BJ (cell line): Measurements from ENCODE around the gene INPP5B. TPM values are rescaled to one million over a fixed set of nuclear protein-coding genes. Genes with fewer than 3 reads are reported as not detected.

Experiments
- CTCF ChIA-PET: fragments of 350-600 bp; formaldehyde crosslinking; extraction: SDS; loops from one replicate; lab custom pipeline; 2021; ENCODE audit warnings: antibody characterized with exemption, inconsistent platforms; lab: Yijun Ruan, JAX
- POLR2A ChIA-PET: fragments of 300-600 bp; sonication (Branson Sonifier 250); formaldehyde crosslinking; extraction: SDS; loops from one replicate; lab custom pipeline; 2021; ENCODE audit warnings: antibody characterized with exemption; lab: Charles Lee
- DNase-seq: peaks from one replicate; pipeline ENCODE4 v3.0.0-alpha.2; 2011; ENCODE audit warnings: low read depth
- H3K27me3 ChIP-seq: 2 replicates; pipeline ENCODE4 v1.6.0; 2011; ENCODE audit warnings: low read length; ENCODE audit not compliant: control insufficient read depth, insufficient read depth
- H3K36me3 ChIP-seq: 2 replicates; pipeline ENCODE4 v1.5.1; 2011; ENCODE audit warnings: low read length; ENCODE audit not compliant: control insufficient read depth, insufficient read depth
- H3K4me3 ChIP-seq: 2 replicates; pipeline ENCODE4 v1.5.1; 2011; ENCODE audit warnings: low read depth, mild to moderate bottlenecking, control low read depth, low read length
- polyA plus RNA-seq: library from polyadenylated mRNA; depleted of rRNA; stranded (reverse); fragments of >200 nt; gene quantifications from 2 replicates; pipeline ENCODE4 v1.2.3, GENCODE V29; 2011
- TF ChIP-seq, protein P1 (sequence below): IDR thresholded peaks from 2 replicates; pipeline ENCODE4 v1.5.1; 2011; ENCODE audit warnings: low read depth, mild to moderate bottlenecking, control low read depth, inconsistent platforms, low read length, moderate library complexity; ENCODE audit not compliant: insufficient read depth

INPP5B gene
- polyA plus RNA-seq, 1 experiment: 21.9 TPM

DNA sequence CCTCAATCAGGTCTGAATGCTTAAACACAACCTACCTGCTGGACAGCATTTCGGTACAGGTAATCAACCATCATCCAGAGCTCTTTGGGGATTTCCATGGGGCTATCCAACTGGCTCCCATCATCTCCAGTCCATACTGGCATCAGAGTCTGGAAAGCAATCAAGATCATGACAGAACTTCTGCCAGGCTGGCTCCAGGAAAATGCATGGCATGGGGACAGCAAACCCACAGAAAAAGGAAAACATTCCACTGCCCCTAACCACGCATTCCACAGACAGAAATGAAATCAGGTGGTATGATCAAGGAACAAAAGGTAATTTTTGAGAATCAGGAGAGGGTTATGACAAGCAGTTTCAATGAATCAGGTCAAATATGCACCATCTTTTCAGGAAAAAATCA is 78.4 kb downstream of the INPP5B start:
- TF ChIP-seq, protein P1, sequence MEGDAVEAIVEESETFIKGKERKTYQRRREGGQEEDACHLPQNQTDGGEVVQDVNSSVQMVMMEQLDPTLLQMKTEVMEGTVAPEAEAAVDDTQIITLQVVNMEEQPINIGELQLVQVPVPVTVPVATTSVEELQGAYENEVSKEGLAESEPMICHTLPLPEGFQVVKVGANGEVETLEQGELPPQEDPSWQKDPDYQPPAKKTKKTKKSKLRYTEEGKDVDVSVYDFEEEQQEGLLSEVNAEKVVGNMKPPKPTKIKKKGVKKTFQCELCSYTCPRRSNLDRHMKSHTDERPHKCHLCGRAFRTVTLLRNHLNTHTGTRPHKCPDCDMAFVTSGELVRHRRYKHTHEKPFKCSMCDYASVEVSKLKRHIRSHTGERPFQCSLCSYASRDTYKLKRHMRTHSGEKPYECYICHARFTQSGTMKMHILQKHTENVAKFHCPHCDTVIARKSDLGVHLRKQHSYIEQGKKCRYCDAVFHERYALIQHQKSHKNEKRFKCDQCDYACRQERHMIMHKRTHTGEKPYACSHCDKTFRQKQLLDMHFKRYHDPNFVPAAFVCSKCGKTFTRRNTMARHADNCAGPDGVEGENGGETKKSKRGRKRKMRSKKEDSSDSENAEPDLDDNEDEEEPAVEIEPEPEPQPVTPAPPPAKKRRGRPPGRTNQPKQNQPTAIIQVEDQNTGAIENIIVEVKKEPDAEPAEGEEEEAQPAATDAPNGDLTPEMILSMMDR: no peak
- ChIA-PET CTCF (interaction anchor here (1.1 kb wide), 1 partner anchor 122 kb away, joined by 3 read pairs; no protein-coding TSS in a partner anchor), POLR2A (no interaction called here)
- DNase-seq: no peak
- H3K27me3 ChIP-seq: no peaks in the 10 kb centered on the region
- no peak overlapping the region for H3K4me3 ChIP-seq
- H3K36me3 ChIP-seq: peaks cover 27% of the 10 kb centered on the region

DNA sequence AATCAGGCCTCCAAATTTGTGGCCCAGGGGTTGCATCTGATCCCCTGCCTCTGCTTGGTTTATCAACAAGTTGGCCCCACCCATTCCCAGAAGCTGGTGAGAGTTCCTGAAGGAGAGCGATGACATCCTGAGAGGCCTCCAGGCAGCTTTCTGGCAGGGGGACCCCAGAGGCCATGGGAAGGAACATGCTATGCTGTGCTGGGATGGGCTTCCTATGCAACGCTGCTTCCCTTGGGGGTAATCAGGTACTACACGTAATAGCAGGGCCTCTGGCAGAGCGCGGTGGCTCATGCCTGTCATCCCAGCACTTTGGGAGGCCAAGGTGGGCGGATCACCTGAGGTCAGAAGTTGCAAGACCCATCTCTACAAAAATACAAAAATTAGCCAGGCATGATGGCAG is 79.1 kb downstream of the INPP5B start:
- ChIA-PET POLR2A (no interaction called here), CTCF (interaction anchor here (1.1 kb wide), 1 partner anchor 123 kb away, joined by 3 read pairs; no protein-coding TSS in a partner anchor)
- Histone ChIP-seq H3K27me3 (no peaks in the 10 kb centered on the region), H3K4me3 (no peak overlapping the region), H3K36me3 (peaks cover 23% of the 10 kb centered on the region)
- TF ChIP-seq, protein P1: no peak
- DNase-seq: no peak

DNA sequence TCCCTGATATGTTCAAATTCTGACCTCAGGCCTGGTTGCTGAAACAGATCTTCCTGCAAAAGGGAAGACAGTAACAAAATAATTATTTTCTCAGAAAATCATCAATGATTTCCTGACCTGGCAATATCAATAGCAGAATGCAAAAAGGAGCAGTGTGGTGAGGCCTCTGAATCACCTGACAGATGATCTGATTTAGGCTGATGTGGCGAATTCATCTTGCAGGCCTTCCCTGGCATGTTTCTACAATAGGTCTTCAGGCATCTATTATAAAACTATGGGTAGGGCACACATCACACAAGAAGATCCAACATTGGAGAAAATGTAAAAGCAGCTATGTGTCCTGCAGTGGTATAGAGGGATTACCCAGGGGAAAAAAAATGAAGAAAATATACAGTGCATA is 80.4 kb downstream of the INPP5B start:
- ChIA-PET CTCF (no interaction called here), POLR2A (no interaction called here)
- H3K36me3 ChIP-seq: peaks cover 21% of the 10 kb centered on the region
- H3K4me3 ChIP-seq: no peak overlapping the region
- no peak for DNase-seq
- TF ChIP-seq, protein P1: no peak
- H3K27me3 ChIP-seq: no peaks in the 10 kb centered on the region

DNA sequence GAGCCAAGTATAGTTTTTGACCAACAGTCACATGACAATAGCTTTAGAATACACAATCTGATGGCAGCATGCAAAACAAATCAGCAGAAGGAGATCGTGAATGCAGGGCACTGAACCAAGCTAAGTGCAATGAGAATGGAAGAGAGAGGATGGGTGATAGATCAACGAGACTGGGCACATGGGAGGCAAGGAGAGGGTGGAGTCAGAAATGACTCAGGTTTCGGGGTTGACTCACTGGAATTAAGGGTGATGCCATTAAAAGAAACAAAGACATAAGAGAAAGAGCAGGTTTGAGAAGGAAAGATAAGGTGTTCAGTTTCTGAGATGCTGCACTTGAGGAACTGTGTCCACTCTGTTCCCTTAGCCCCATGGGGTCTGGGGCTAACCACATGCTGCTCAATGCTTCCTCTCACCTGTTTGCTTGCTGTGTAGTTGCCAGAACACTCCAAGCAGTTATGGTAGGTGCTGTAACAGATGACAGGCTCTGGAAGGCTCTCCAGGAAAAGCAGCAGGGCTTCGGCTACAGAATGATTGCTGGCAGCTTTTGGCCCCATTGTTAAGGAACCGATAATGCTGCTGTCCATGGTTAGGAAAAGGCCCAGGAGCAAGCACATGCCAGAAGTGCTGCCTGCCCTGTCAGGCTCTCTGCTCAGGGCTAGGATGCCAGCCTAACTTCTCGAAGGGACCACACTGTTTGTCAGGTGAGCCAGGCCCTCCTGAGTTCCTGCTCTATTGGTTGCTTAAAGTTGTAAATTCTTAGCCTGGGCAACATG is 81.3 kb downstream of the INPP5B start:
- POLR2A ChIA-PET: no interaction called here
- DNase-seq: no peak
- TF ChIP-seq, protein P1: no peak
- Histone ChIP-seq H3K27me3 (no peaks in the 10 kb centered on the region), H3K36me3 (peaks cover 19% of the 10 kb centered on the region), H3K4me3 (no peak overlapping the region)
- CTCF ChIA-PET: interaction anchor here (0.7 kb wide), 1 partner anchor 10 kb away, joined by 3 read pairs; no protein-coding TSS in a partner anchor

DNA sequence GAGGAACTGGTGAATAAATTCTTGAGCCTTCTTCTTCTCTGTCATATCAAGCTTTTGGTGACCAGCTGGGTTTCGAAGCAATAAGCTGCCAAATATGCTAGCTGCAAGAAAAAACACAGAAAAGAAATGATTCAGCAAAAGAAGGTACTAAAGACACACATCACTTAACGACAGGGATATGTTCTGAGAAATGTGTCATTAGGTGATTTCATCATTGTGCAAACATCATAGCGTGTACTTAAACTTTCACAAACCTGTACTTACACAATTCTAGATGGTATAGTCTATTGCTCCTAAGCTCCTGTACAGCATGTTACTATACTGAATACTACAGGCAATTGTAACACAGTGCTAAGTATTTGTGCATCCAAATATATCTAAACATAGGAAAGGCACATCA is 84.5 kb downstream of the INPP5B start:
- H3K27me3 ChIP-seq: no peaks in the 10 kb centered on the region
- TF ChIP-seq, protein P1: no peak
- ChIA-PET POLR2A (no interaction called here), CTCF (interaction anchor here (0.7 kb wide), 1 partner anchor 113 kb away, joined by 3 read pairs; no protein-coding TSS in a partner anchor)
- H3K4me3 ChIP-seq: no peak overlapping the region
- H3K36me3 ChIP-seq: peaks cover 11% of the 10 kb centered on the region
- DNase-seq: no peak
